HEK293T (cell line): ENCODE measurements around the gene PTPRE.

Experiments
- CTCF ChIA-PET: fragments of 350-600 bp; formaldehyde crosslinking; extraction: SDS; loops from one replicate; lab custom pipeline; 2021; ENCODE audit warnings: antibody characterized with exemption, inconsistent platforms; lab: Yijun Ruan, JAX
- POLR2A ChIA-PET: fragments of 350-600 bp; formaldehyde crosslinking; extraction: SDS; loops from one replicate; lab custom pipeline; 2020; ENCODE audit warnings: antibody characterized with exemption, inconsistent platforms; lab: Yijun Ruan, JAX
- DNase-seq: peaks from one replicate; pipeline ENCODE4 v3.0.0; 2012; ENCODE audit warnings: mixed read lengths; ENCODE audit errors: extremely low spot score
- ARNT ChIP-seq: fragments of 450-650 bp; IDR thresholded peaks from 2 replicates; pipeline ENCODE4 v1.6.1; 2017; ENCODE audit warnings: mild to moderate bottlenecking
- BHLHE40 ChIP-seq: fragments of 450-650 bp; IDR thresholded peaks from 2 replicates; pipeline ENCODE4 v1.6.1; 2016; ENCODE audit warnings: mild to moderate bottlenecking, moderate library complexity, borderline replicate concordance
- CTBP1 ChIP-seq: fragments of 450-650 bp; IDR thresholded peaks from 2 replicates; pipeline ENCODE4 v1.6.1; 2016; ENCODE audit warnings: borderline replicate concordance
- ELF4 ChIP-seq: fragments of 450-650 bp; IDR thresholded peaks from 2 replicates; pipeline ENCODE4 v1.6.1; 2017; ENCODE audit warnings: antibody characterized with exemption
- FOXA1 ChIP-seq: fragments of 450-650 bp; IDR thresholded peaks from 2 replicates; pipeline ENCODE4 v1.6.1; 2016; ENCODE audit warnings: mild to moderate bottlenecking
- FOXK2 ChIP-seq: fragments of 450-650 bp; IDR thresholded peaks from 2 replicates; pipeline ENCODE4 v1.6.1; 2016; ENCODE audit warnings: mild to moderate bottlenecking
- FOXM1 ChIP-seq: fragments of 450-650 bp; IDR thresholded peaks from 2 replicates; pipeline ENCODE4 v1.6.1; 2017; ENCODE audit warnings: mild to moderate bottlenecking, borderline replicate concordance
- HDGF ChIP-seq: fragments of 450-650 bp; IDR thresholded peaks from 2 replicates; pipeline ENCODE4 v1.6.1; 2017; ENCODE audit warnings: antibody characterized with exemption, borderline replicate concordance
- L3MBTL2 ChIP-seq: fragments of 450-650 bp; conservative IDR thresholded peaks from 2 replicates; pipeline ENCODE4 v1.6.1; 2016; ENCODE audit warnings: mild to moderate bottlenecking
- LEF1 ChIP-seq: fragments of 450-650 bp; IDR thresholded peaks from 2 replicates; pipeline ENCODE4 v1.6.1; 2017; ENCODE audit warnings: mild to moderate bottlenecking, borderline replicate concordance
- NFRKB ChIP-seq: fragments of 450-650 bp; IDR thresholded peaks from 2 replicates; pipeline ENCODE4 v1.6.1; 2016; ENCODE audit warnings: mild to moderate bottlenecking, moderate library complexity
- SP1 ChIP-seq: fragments of 450-650 bp; IDR thresholded peaks from 2 replicates; pipeline ENCODE4 v1.6.1; 2017
- SUZ12 ChIP-seq: fragments of 450-650 bp; IDR thresholded peaks from 2 replicates; pipeline ENCODE4 v1.6.1; 2016; ENCODE audit warnings: mild to moderate bottlenecking
- TARDBP ChIP-seq: fragments of 450-650 bp; IDR thresholded peaks from 2 replicates; pipeline ENCODE4 v1.6.1; 2016
- ZNF384 ChIP-seq: fragments of 450-650 bp; IDR thresholded peaks from 2 replicates; pipeline ENCODE4 v1.6.1; 2016
- TF ChIP-seq, protein P1 (sequence below): fragments of 450-650 bp; IDR thresholded peaks from 2 replicates; pipeline ENCODE4 v1.6.1; 2016

PTPRE gene

DNA sequence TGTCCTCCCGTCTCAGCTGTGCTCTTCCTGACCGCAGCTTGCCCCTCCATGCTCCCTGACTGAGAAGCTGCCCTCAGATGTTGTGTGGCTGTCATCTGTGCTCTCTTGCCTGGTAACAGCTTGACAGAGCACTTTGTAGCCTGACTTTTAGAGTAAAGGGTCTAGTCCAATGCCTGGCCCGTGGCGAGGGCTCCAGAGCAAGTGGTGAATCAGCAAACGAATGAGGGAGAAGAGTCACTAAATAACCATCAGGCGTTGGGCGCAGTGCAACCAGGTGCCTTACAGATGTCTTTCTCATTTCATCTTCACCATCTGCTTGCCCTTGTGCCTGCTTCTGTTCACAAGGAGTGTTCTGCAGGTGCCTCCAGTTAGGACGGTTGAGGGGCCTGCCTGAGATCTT, 173.7 kb downstream of the PTPRE start:
- DNase-seq, result no peak
- POLR2A ChIA-PET, result no interaction called here
- CTCF ChIA-PET, result no interaction called here
- TF ChIP-seq, protein P1, sequence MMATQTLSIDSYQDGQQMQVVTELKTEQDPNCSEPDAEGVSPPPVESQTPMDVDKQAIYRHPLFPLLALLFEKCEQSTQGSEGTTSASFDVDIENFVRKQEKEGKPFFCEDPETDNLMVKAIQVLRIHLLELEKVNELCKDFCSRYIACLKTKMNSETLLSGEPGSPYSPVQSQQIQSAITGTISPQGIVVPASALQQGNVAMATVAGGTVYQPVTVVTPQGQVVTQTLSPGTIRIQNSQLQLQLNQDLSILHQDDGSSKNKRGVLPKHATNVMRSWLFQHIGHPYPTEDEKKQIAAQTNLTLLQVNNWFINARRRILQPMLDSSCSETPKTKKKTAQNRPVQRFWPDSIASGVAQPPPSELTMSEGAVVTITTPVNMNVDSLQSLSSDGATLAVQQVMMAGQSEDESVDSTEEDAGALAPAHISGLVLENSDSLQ, result no peak
- TF ChIP-seq L3MBTL2, result no peak
- TF ChIP-seq FOXM1, result no peak
- TF ChIP-seq NFRKB, result no peak
- no peak for TF ChIP-seq HDGF
- no peak for TF ChIP-seq CTBP1

DNA sequence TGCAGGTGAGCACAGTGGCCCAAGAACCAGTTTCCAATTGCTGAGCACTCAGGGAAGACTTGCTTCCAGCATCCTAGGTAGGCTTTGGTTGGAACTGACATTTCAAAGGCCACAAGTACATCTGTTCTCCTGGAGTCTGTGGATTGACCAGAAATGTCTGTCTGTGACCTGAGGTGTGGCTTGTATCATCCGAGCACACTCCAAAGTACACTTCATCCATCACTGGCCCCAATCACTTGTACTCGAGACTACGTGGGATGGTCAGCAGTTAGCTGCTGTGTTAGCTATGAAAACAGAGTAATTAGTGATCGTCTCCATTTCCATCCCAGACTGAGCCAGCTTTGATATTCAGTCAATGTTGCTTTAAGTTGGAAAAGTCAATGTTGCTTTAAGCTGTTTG, 174.3 kb downstream of the PTPRE start:
- DNase-seq, result no peak
- CTCF ChIA-PET, result no interaction called here
- TF ChIP-seq ELF4 (no peak), FOXA1 (no peak), TARDBP (no peak)
- POLR2A ChIA-PET, result no interaction called here

DNA sequence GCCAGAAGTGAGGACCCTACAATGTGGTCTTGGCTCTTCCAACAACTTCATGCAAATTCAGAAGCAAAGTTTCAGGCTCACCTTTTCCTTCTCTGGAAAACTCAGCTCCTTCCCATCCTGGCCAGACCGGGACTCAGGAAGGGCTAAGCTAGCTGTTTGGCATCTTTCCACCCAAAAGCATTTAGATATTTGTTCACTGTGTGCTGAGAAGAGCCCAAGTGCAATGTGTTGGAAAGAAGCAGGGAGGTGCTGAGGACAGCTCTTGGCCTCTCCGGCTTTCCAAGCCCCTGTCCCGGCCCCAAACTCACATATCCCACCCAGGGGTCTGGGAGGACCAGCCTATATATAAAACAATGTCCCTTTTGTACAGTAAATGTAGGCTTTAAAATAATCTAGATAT, 174.8 kb downstream of the PTPRE start:
- no peak for DNase-seq
- CTCF ChIA-PET, result no interaction called here
- no peak for TF ChIP-seq FOXA1
- TF ChIP-seq L3MBTL2, result no peak
- TF ChIP-seq SP1, result no peak
- TF ChIP-seq FOXK2, result no peak
- TF ChIP-seq, protein P1, result no peak
- no peak for TF ChIP-seq ZNF384
- no peak for TF ChIP-seq NFRKB
- no peak for TF ChIP-seq ELF4
- TF ChIP-seq BHLHE40, result no peak
- TF ChIP-seq LEF1, result no peak
- no peak for TF ChIP-seq TARDBP
- TF ChIP-seq HDGF, result no peak
- no peak for TF ChIP-seq SUZ12
- no peak for TF ChIP-seq FOXM1
- no peak for TF ChIP-seq CTBP1
- no peak for TF ChIP-seq ARNT
- POLR2A ChIA-PET, result no interaction called here

DNA sequence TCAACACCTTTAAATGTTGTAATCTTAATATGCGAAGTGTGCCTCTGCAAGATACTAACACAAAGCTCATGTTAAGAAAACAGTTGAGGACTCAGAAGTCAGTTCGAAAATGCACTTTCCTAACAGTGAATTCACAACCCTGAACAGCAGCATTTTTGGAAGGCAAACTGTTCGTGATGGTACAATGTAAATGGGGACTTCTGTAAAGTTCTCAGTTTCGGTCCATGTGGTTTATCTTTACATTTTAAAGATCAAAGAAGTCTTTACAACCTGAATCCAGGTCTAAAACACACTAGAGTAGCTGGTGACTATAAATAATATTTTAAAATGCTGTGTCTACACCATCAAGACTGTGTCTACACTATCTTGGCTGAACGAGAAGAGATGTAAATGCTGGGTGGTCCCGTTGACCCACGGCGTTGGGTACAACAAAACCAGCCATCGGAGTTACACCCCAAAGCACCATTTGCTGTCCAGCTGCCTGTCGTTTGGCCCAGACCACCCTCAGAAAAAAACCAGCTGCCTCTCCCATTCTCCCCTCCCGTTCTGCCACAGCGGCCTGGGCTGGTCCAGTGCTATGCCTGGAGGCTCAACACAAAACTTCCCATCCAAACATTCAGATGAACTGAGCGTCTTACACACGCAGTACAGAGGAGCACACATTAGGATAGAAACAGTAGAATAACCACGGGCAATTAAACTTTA, 176.4 kb downstream of the PTPRE start:
- ChIA-PET CTCF (no interaction called here), POLR2A (no interaction called here)
- no peak for TF ChIP-seq L3MBTL2
- no peak for TF ChIP-seq LEF1
- DNase-seq, result no peak

DNA sequence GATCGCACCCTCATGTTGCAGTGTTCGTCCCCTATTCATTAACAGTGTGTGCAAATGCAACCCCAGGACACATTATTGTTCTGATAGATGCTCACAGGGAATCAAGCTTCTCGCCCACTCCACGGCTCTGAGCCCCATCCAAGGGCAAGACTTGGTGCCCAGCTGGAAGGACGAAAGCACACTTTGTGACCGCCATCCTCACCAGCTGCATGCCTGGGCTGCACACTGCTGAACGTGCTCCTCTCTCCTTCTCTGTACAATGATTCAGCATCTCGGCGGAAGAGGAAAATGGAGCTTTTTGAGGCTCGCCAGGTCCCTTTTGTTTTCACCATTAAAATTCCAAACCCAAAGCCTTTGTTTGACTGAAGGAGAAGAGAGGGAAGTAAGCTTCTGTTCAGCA, 177.5 kb downstream of the PTPRE start:
- DNase-seq, result no peak
- ChIA-PET POLR2A (no interaction called here), CTCF (interaction anchor here (0.6 kb wide), 1 partner anchor 1972 kb away, joined by 5 read pairs; no protein-coding TSS in a partner anchor)
- TF ChIP-seq HDGF (no peak), ELF4 (no peak), FOXK2 (no peak), FOXA1 (no peak), FOXM1 (no peak), ZNF384 (no peak), TARDBP (no peak), ARNT (no peak), CTBP1 (no peak), SUZ12 (no peak), BHLHE40 (no peak), LEF1 (no peak), SP1 (no peak), NFRKB (no peak)
- TF ChIP-seq, protein P1, result no peak

DNA sequence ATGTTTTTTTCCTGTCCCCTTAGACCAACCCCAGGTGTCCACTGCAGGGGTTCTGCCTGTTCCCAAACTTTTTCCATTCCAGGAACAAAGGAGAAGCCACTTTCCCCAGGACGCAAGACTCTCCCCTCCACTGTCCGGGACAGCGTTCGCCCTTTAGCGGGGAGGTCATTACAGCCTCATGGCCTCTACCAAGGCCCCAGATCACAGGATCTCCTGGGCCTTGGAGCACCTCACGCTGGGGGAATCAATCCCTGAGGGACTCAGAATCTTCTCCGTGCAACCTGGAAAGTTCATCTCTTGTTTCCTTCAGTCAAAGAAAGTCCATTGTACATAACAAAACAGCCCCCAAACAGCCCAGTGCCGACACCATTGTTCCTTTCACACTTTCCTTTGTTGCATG, 178.1 kb downstream of the PTPRE start:
- TF ChIP-seq LEF1 (no peak), SP1 (no peak), ELF4 (no peak), ARNT (no peak), SUZ12 (no peak), HDGF (no peak), TARDBP (no peak), NFRKB (no peak), CTBP1 (no peak), BHLHE40 (no peak)
- POLR2A ChIA-PET, result no interaction called here
- no peak for DNase-seq
- CTCF ChIA-PET, result no interaction called here
